Breast epithelium (tissue), 3 donors: Measurements from ENCODE around the gene XG.

Experiments
- CTCF ChIP-seq, 3 donors: fragments of 450-650 bp; IDR thresholded peaks; one replicate each; pipeline ENCODE4 v1.5.1; 2016 to 2017; ENCODE audit warnings: antibody characterized with exemption in 3 of 3, mild to moderate bottlenecking in 3 of 3, moderate library complexity in 3 of 3
- POLR2A ChIP-seq: fragments of 450-650 bp; IDR thresholded peaks from one replicate; pipeline ENCODE4 v1.6.1; 2016; ENCODE audit warnings: antibody characterized with exemption, mild to moderate bottlenecking, moderate library complexity
- POLR2AphosphoS5 ChIP-seq, 3 donors: sonication (generic); formaldehyde crosslinking; IDR thresholded peaks; one replicate each; pipeline ENCODE4 v1.6.1; 2017; ENCODE audit warnings: antibody characterized with exemption in 3 of 3

GRCh38 chrX:2712890-2713840, 38.7 kb upstream of the XG start:
- TF ChIP-seq POLR2AphosphoS5 (IDR thresholded peaks at IDR 0.05) (no peak), CTCF (IDR thresholded peaks at IDR 0.05) (no peak), POLR2A (no peak)
